ENCODE measurements around the gene CFAP74. TPM values are rescaled to one million over a fixed set of nuclear protein-coding genes. Genes with fewer than 3 reads are reported as not detected.

The CFAP74 gene
- total and polyA plus RNA-seq, 12 donors = 0.03 TPM; not detected in 11

DNA sequence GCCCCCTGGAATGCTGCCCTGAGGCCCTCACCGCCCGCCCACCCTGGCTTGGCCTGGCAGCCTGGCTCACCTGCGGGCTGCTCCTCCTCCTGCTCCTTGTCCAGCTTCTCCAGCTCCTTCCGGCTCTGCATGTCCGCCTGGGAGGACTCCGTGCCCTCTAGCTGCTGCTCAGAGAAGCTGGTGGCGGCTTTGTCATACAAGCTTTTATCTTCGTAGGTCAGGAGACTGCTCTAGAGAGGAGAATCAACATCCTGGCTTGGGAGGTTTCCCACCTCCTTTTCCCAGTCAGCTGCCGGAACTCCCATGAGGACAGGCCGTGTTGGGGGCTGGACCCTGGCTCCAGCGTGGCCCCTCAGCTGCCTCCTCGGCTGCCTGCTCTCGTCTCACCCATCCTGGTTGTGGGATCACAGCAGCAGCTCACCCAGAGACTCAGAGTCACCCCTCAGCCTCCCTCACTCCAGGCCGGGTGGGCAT, 47.9 kb downstream of the CFAP74 start:
- no peak for ATAC-seq
- 52% methylated on average over 14 of the region's 14 CpGs for whole genome bisulfite sequencing, 2 donors
- H3K27me3 ChIP-seq = peaks cover 0 to 47% (median 30%) of the 10 kb centered on the region in 7 donors

DNA sequence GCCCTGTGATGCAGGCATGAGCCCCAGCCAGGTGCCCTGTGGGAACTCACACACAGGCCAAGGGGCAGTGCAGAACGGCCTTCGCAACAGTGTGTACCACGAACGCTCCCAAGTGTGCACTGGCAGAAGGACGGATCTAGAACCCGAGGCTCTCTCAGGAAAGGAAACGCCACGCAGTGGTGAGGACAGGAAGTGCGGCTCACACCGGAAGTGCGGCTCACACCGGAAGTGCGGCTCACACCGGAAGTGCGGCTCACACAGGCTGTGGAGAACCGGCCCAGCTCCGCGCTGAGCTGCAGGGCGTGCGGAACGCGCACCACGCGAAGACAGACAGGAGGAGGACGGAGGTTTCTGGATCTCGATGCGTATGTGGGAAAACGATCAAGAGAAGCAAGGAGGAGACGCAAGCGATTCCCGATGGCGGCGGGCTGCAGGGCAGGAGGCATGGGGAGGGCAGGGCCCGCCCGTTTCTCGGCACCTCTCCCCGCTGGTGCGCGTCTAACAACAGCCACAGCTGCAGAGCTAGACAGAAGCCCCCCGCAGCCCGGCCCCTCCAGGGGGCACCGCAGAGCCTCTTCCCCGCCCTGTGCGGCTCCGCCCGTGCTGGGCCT, 48.6 kb downstream of the CFAP74 start:
- Histone ChIP-seq H3K27ac (no peak overlapping the region), H3K4me3 (no peak overlapping the region), H3K36me3 (no peaks in the 10 kb centered on the region), H3K27me3 (peaks cover 0 to 40% (median 23%) of the 10 kb centered on the region in 7 donors), H3K9me3 (peaks cover 0 to 5% (median 0%) of the 10 kb centered on the region in 11 donors), H3K4me1 (peaks cover 0 to 6% (median under 1%) of the 10 kb centered on the region in 9 donors)
- ATAC-seq (no peak), DNase-seq (no peak)
- 74 to 88% methylated on average over 46 of the region's 46 CpGs for WGBS, 2 donors
- intact Hi-C loops (cut with DNase I) = loop anchor here in 1 of 10 donors (5.0 kb wide), 1 partner anchor 87 kb away; no protein-coding TSS in a partner anchor
- TF ChIP-seq, protein P1, sequence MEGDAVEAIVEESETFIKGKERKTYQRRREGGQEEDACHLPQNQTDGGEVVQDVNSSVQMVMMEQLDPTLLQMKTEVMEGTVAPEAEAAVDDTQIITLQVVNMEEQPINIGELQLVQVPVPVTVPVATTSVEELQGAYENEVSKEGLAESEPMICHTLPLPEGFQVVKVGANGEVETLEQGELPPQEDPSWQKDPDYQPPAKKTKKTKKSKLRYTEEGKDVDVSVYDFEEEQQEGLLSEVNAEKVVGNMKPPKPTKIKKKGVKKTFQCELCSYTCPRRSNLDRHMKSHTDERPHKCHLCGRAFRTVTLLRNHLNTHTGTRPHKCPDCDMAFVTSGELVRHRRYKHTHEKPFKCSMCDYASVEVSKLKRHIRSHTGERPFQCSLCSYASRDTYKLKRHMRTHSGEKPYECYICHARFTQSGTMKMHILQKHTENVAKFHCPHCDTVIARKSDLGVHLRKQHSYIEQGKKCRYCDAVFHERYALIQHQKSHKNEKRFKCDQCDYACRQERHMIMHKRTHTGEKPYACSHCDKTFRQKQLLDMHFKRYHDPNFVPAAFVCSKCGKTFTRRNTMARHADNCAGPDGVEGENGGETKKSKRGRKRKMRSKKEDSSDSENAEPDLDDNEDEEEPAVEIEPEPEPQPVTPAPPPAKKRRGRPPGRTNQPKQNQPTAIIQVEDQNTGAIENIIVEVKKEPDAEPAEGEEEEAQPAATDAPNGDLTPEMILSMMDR (IDR thresholded peaks at IDR 0.05) = no peak

More for the DNA sequence above, 47.9 kb downstream of the CFAP74 start:
- Histone ChIP-seq H3K4me3 (no peak overlapping the region), H3K4me1 (peaks cover 0 to 13% (median 4%) of the 10 kb centered on the region in 9 donors), H3K9me3 (peaks cover 0 to 4% (median 0%) of the 10 kb centered on the region in 11 donors), H3K36me3 (no peaks in the 10 kb centered on the region), H3K27ac (no peak overlapping the region)
- intact Hi-C loops (cut with DNase I) = loop anchor here in 1 of 10 donors (5.0 kb wide), 1 partner anchor 87 kb away; no protein-coding TSS in a partner anchor
- TF ChIP-seq, protein P1 (IDR thresholded peaks at IDR 0.05) = no peak
- DNase-seq = no peak

DNA sequence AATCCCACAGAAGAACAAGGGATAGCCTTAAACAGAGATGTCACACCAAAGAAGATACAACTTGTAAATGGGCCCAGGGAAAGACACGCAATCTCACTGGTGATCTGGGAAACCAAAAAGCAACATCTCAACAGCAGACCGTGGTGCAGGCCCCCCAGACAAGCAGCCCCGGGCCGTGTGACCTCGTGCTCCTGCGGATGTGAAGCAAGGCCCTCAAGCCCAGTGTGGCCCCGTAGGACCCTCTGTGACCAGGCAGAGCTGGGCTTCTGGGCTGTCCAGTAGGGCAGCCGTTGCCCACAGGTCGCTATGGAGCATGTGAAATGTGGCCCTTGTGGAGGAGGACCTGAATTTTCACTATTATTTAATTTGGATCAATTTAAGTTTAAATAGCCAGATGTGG, 49.6 kb downstream of the CFAP74 start:
- TF ChIP-seq, protein P1 (IDR thresholded peaks at IDR 0.05) = no peak
- Histone ChIP-seq H3K4me1 (no peaks in the 10 kb centered on the region), H3K27me3 (peaks cover 0 to 31% (median 18%) of the 10 kb centered on the region in 7 donors), H3K9me3 (peaks cover 0 to 5% (median 0%) of the 10 kb centered on the region in 11 donors), H3K27ac (no peak overlapping the region), H3K4me3 (no peak overlapping the region), H3K36me3 (no peaks in the 10 kb centered on the region)
- intact Hi-C loops (cut with DNase I) = no loop called here
- DNase-seq (no peak), ATAC-seq (no peak)
- WGBS, 2 donors = 89 to 93% methylated on average over 9 of the region's 9 CpGs

DNA sequence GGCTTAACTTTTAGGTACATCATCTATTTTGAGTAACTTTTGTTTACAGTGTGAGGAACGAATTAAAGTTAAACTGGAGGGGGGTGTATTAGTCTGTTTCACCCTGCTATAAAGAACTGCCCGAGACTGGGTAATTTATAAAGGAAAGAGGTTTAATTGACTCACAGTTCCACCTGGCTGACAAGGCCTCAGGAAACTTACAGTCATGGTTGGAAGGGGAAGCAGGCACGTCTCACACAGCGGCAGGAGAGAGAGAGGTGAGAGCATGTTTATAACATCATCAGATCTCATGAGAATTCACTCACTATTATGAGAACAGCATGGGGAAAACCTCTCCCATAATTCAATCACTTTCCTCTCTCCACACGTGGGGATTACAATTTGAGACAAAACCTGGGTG, 52.6 kb downstream of the CFAP74 start:
- TF ChIP-seq, protein P1 (IDR thresholded peaks at IDR 0.05) = no peak
- Histone ChIP-seq H3K4me3 (no peak overlapping the region), H3K27me3 (peaks cover 0 to 4% (median 0%) of the 10 kb centered on the region in 7 donors), H3K36me3 (no peaks in the 10 kb centered on the region), H3K27ac (no peak overlapping the region), H3K9me3 (peaks cover 0 to 5% (median 0%) of the 10 kb centered on the region in 11 donors), H3K4me1 (peaks cover 0 to 12% (median 8%) of the 10 kb centered on the region in 9 donors)
- 74 to 77% methylated on average over 5 of the region's 5 CpGs for WGBS, 2 donors
- intact Hi-C loops (cut with DNase I) = no loop called here
- DNase-seq (no peak), ATAC-seq (no peak)
